Trophoblast cell (in vitro differentiated cells and primary cell): ENCODE data around the gene CLDN7.
A peak's percentile ranks its signal among the peaks of the same experiment; 100 is the strongest.

ENCODE experiments used
- DNase-seq, 2 donors: peaks; one replicate each; pipeline ENCODE4 v3.0.0-alpha.2; 2016
- H2AFZ ChIP-seq: 2 replicates; pipeline ENCODE4 v1.6.1; 2013; ENCODE audit warnings: low read length, moderate library complexity, mild to moderate bottlenecking; ENCODE audit not compliant: insufficient read depth, poor library complexity
- H2AK5ac ChIP-seq: 2 replicates; pipeline ENCODE4 v1.6.1; 2013; ENCODE audit warnings: mild to moderate bottlenecking, low read length
- H2BK120ac ChIP-seq: 2 replicates; pipeline ENCODE4 v1.6.1; 2013; ENCODE audit warnings: low read length, mild to moderate bottlenecking, moderate library complexity; ENCODE audit not compliant: insufficient read depth, poor library complexity
- H2BK12ac ChIP-seq: 2 replicates; pipeline ENCODE4 v1.6.1; 2013; ENCODE audit warnings: mild to moderate bottlenecking, low read length, moderate library complexity
- H2BK5ac ChIP-seq: 2 replicates; pipeline ENCODE4 v1.6.1; 2013; ENCODE audit warnings: low read length, low read depth, moderate library complexity, mild to moderate bottlenecking; ENCODE audit not compliant: poor library complexity
- H3K14ac ChIP-seq: 2 replicates; pipeline ENCODE4 v1.6.1; 2013; ENCODE audit warnings: mild to moderate bottlenecking, low read length
- H3K18ac ChIP-seq: 2 replicates; pipeline ENCODE4 v1.6.1; 2013; ENCODE audit warnings: mild to moderate bottlenecking, low read length
- H3K23ac ChIP-seq: 2 replicates; pipeline ENCODE4 v1.6.1; 2013; ENCODE audit warnings: low read length
- H3K27ac ChIP-seq: 2 replicates; pipeline ENCODE4 v1.5.1; 2013; ENCODE audit warnings: low read depth, mild to moderate bottlenecking, inconsistent platforms, low read length, moderate library complexity
- H3K27me3 ChIP-seq: 2 replicates; pipeline ENCODE4 v1.6.1; 2013; ENCODE audit warnings: inconsistent platforms, mild to moderate bottlenecking, low read length, moderate library complexity; ENCODE audit not compliant: insufficient read depth
- H3K36me3 ChIP-seq, 2 experiments: 1 replicate in 1 of 2; 2 replicates in 1 of 2; pipeline ENCODE4 v1.6.1; 2013; ENCODE audit warnings: low read length in 2 of 2, mild to moderate bottlenecking in 2 of 2, moderate library complexity in 1 of 2; ENCODE audit not compliant: insufficient read depth in 2 of 2, control insufficient read depth in 1 of 2
- H3K4ac ChIP-seq: 2 replicates; pipeline ENCODE4 v1.6.1; 2013; ENCODE audit warnings: low read depth, mild to moderate bottlenecking, low read length, moderate library complexity
- H3K4me1 ChIP-seq, 2 experiments: 1 replicate in 1 of 2; 2 replicates in 1 of 2; pipeline ENCODE4 v1.6.1; 2013; ENCODE audit warnings: low read length in 2 of 2, mild to moderate bottlenecking in 2 of 2, moderate library complexity in 1 of 2; ENCODE audit not compliant: insufficient read depth in 2 of 2, control insufficient read depth in 1 of 2
- H3K4me2 ChIP-seq: 2 replicates; pipeline ENCODE4 v1.6.1; 2013; ENCODE audit warnings: inconsistent platforms, mild to moderate bottlenecking, low read length, moderate library complexity
- H3K4me3 ChIP-seq: 2 replicates; pipeline ENCODE4 v1.5.1; 2013; ENCODE audit warnings: mild to moderate bottlenecking, low read depth, low read length, inconsistent platforms
- H3K79me1 ChIP-seq: one replicate; pipeline ENCODE4 v1.6.1; 2013; ENCODE audit warnings: low read length
- H3K79me2 ChIP-seq: 2 replicates; pipeline ENCODE4 v1.6.1; 2013; ENCODE audit warnings: low read length, mild to moderate bottlenecking; ENCODE audit not compliant: control insufficient read depth, insufficient read depth, poor library complexity
- H3K9ac ChIP-seq: 2 replicates; pipeline ENCODE4 v1.6.1; 2013; ENCODE audit warnings: mild to moderate bottlenecking, low read length
- H3K9me3 ChIP-seq: 2 replicates; pipeline ENCODE4 v1.6.1; 2013; ENCODE audit warnings: low read depth, mild to moderate bottlenecking, control low read depth, inconsistent platforms, low read length; ENCODE audit not compliant: insufficient read depth
- H4K12ac ChIP-seq: 2 replicates; pipeline ENCODE4 v1.6.1; 2013; ENCODE audit warnings: low read depth, mild to moderate bottlenecking, low read length, moderate library complexity
- H4K8ac ChIP-seq: 2 replicates; pipeline ENCODE4 v1.6.1; 2013; ENCODE audit warnings: low read depth, mild to moderate bottlenecking, low read length, moderate library complexity
- H4K91ac ChIP-seq: one replicate; pipeline ENCODE4 v1.6.1; 2013; ENCODE audit warnings: low read depth, mild to moderate bottlenecking, low read length, moderate library complexity
- WGBS: extraction: QIAGEN DNeasy Blood & Tissue Kit; methylation state at CpG from one replicate; pipeline ENCODE4 v1.1.7; 2013; ENCODE audit warnings: missing lambda C conversion rate; ENCODE audit not compliant: insufficient read length, insufficient coverage; ENCODE audit errors: extremely low coverage; 5-methylcytosine and 5-hydroxymethylcytosine counted together

CLDN7 gene

GRCh38 chr17:7279448-7279847, 17.2 kb upstream of the CLDN7 start:
- no peak overlapping the region for H3K9ac ChIP-seq
- H2BK120ac ChIP-seq, result no peak overlapping the region
- no peak overlapping the region for H4K8ac ChIP-seq
- no peak overlapping the region for H3K18ac ChIP-seq
- H3K23ac ChIP-seq, result no peak overlapping the region
- H2BK5ac ChIP-seq, result no peak overlapping the region
- peaks cover 16% of the 10 kb centered on the region in 2 experiments for H3K4me1 ChIP-seq
- H3K27me3 ChIP-seq, result peaks cover 6% of the 10 kb centered on the region
- WGBS, result no CpG with 5 or more reads among the region's 8 CpGs
- no peaks in the 10 kb centered on the region for H3K79me2 ChIP-seq
- no peaks in the 10 kb centered on the region for H3K36me3 ChIP-seq
- H2AK5ac ChIP-seq, result no peak overlapping the region
- no peak overlapping the region for H2AFZ ChIP-seq
- no peak overlapping the region for H3K4me3 ChIP-seq
- H4K12ac ChIP-seq, result no peak overlapping the region
- H3K9me3 ChIP-seq, result no peaks in the 10 kb centered on the region
- no peak overlapping the region for H3K27ac ChIP-seq
- DNase-seq, result no peak
- H2BK12ac ChIP-seq, result no peak overlapping the region
- no peaks in the 10 kb centered on the region for H3K79me1 ChIP-seq
- no peak overlapping the region for H4K91ac ChIP-seq
- no peak overlapping the region for H3K4me2 ChIP-seq
- H3K4ac ChIP-seq, result no peak overlapping the region
- H3K14ac ChIP-seq, result no peak overlapping the region

- Histone ChIP-seq H4K91ac (no peak overlapping the region), H3K9ac (no peak overlapping the region), H2BK12ac (no peak overlapping the region), H2AK5ac (no peak overlapping the region), H3K36me3 (no peaks in the 10 kb centered on the region), H3K79me2 (peaks cover 9% of the 10 kb centered on the region), H4K12ac (no peak overlapping the region), H3K9me3 (peaks cover under 1% of the 10 kb centered on the region), H2BK5ac (no peak overlapping the region), H3K79me1 (peaks cover 17% of the 10 kb centered on the region), H3K27me3 (no peaks in the 10 kb centered on the region), H3K27ac (no peak overlapping the region), H3K4ac (no peak overlapping the region), H4K8ac (no peak overlapping the region), H3K4me1 (peaks cover 3 to 7% of the 10 kb centered on the region in 2 experiments), H3K4me2 (no peak overlapping the region), H2BK120ac (no peak overlapping the region), H3K23ac (no peak overlapping the region), H3K14ac (no peak overlapping the region), H3K4me3 (no peak overlapping the region), H2AFZ (no peak overlapping the region), H3K18ac (no peak overlapping the region)
- WGBS, result no CpG with 5 or more reads among the region's 1 CpG
- DNase-seq, result no peak
Measured at GRCh38 chr17:7266784-7267183, 4.5 kb upstream of the CLDN7 start.

DNA sequence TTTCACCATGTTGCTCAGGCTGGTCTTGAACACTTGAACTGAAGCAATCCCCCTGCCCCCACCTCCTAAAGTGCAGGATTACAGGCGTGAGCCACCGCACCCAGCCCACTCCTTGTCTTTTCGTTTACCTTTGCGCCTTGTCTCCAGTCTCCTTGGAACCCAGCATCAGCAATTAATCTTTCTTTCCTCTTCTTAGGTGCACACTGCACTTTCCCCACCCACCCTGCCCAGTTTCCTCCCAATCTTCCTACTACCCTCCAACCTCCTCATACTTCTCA, 1.5 kb upstream of the CLDN7 start:
- Histone ChIP-seq H2AFZ (no peak overlapping the region), H2BK5ac (no peak overlapping the region), H3K27me3 (no peaks in the 10 kb centered on the region), H3K23ac (no peak overlapping the region), H3K36me3 (peaks cover 11 to 12% of the 10 kb centered on the region in 2 experiments), H3K79me1 (peaks cover 28% of the 10 kb centered on the region), H3K9me3 (peaks cover 2% of the 10 kb centered on the region), H2BK12ac (no peak overlapping the region), H3K4me3 (no peak overlapping the region), H2BK120ac (no peak overlapping the region), H3K79me2 (peaks cover 25% of the 10 kb centered on the region), H3K27ac (peak overlapping the region; percentile 84), H2AK5ac (no peak overlapping the region), H4K8ac (peak overlapping the region; percentile 47), H4K91ac (peak overlapping the region; percentile 40), H3K9ac (no peak overlapping the region), H4K12ac (peak overlapping the region; percentile 14), H3K4me2 (peak overlapping the region; percentile 68), H3K4me1 (peaks cover 10 to 17% of the 10 kb centered on the region in 2 experiments), H3K4ac (no peak overlapping the region), H3K18ac (no peak overlapping the region), H3K14ac (no peak overlapping the region)
- no peak for DNase-seq
- no CpG with 5 or more reads among the region's 4 CpGs for WGBS

DNA sequence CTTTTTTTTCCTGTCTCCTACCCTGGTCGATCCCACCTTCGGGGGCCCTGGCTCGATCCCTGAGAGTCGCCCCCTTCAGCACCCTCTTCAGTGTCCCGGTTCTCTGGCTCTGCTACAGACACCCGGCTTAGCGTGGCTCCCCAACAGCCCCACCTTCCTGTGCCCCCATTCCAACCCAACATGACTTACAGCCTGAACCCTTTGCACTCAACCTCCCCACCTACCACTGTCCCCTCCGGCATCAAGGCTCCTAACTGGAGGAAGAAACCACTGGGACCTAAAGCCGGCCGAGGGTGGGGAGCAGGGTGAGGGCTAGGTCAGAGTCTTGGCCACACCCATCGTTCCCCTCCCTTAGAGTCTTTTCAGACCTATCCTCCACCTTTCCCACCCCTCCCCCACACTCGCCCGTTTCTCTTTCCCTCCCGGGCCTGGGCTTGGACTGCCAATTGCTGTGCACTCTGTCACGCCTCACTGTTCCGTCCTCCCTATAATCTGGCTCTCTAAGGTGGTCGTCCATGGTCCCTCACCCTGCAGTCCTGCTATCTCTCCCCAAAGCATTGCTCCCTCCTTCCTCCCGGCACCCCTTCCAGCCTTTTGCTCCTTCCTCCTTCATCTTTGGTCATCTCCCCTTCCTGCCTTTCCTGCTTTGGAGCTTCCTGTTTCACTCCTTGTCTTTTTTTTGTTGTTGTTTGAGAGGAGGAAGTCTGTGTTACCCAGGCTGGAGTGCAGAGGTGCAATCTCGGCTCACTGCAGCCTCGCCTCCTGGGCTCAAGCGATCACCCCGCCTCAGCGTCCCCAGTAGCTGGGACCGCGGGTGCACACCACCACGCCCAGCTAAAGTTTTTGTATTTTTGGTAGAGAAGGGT, 890 bp upstream of the CLDN7 start:
- H2BK120ac ChIP-seq, result peak overlapping the region; percentile 70
- H4K12ac ChIP-seq, result peak overlapping the region; percentile 57
- peak overlapping the region; percentile 84 for H3K27ac ChIP-seq
- peak overlapping the region; percentile 78 for H3K18ac ChIP-seq
- peak overlapping the region; percentile 47 for H4K8ac ChIP-seq
- H3K9ac ChIP-seq, result peak overlapping the region; percentile 71
- peaks cover 28% of the 10 kb centered on the region for H3K79me1 ChIP-seq
- peak; percentile 65 to 68 for DNase-seq
- H3K4me2 ChIP-seq, result peak overlapping the region; percentile 68
- H2BK12ac ChIP-seq, result peak overlapping the region; percentile 33
- H3K4me3 ChIP-seq, result peak overlapping the region; percentile 87
- H3K36me3 ChIP-seq, result peaks cover 11 to 18% of the 10 kb centered on the region in 2 experiments
- peaks cover 2% of the 10 kb centered on the region for H3K9me3 ChIP-seq
- H3K14ac ChIP-seq, result peak overlapping the region; percentile 84
- H3K27me3 ChIP-seq, result no peaks in the 10 kb centered on the region
- no CpG with 5 or more reads among the region's 26 CpGs for WGBS
- H2AK5ac ChIP-seq, result peak overlapping the region; percentile 81
- H4K91ac ChIP-seq, result peak overlapping the region; percentile 92
- peak overlapping the region; percentile 87 for H2BK5ac ChIP-seq
- peak overlapping the region; percentile 86 for H3K4ac ChIP-seq
- H2AFZ ChIP-seq, result peak overlapping the region; percentile 69
- peaks cover 25% of the 10 kb centered on the region for H3K79me2 ChIP-seq
- H3K23ac ChIP-seq, result peak overlapping the region; percentile 37
- peaks cover 10 to 17% of the 10 kb centered on the region in 2 experiments for H3K4me1 ChIP-seq
